Measurements from ENCODE around the gene APOF. TPM values are rescaled to one million over a fixed set of nuclear protein-coding genes. Genes with fewer than 3 reads are reported as not detected.
"Not testable (repeated sequence)": the region's sequence is repeated elsewhere in the genome, so short reads cannot be mapped to it uniquely, and the experiment has no call there.

APOF gene, protein sequence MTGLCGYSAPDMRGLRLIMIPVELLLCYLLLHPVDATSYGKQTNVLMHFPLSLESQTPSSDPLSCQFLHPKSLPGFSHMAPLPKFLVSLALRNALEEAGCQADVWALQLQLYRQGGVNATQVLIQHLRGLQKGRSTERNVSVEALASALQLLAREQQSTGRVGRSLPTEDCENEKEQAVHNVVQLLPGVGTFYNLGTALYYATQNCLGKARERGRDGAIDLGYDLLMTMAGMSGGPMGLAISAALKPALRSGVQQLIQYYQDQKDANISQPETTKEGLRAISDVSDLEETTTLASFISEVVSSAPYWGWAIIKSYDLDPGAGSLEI
- not detected for polyA plus RNA-seq (2013, experiment 1 of 2)
- not detected for polyA plus RNA-seq (2013, experiment 2 of 2)

GRCh38 chr12:56362130-56363059 lies at the start of gene APOF:
Gene APOF, minus strand, starts transcription at chr12:56362857. Its CDS starts 112 bp downstream, at chr12:56362745.
- WGBS, 2 experiments (ENCODE audit: insufficient coverage in 2 of 2), result 86 to 93% methylated on average over 6 to 8 of the region's 10 CpGs
- Histone ChIP-seq H3K4me1 (ENCODE audit: control insufficient read depth, insufficient read depth, low read length, poor library complexity, severe bottlenecking) (no peaks in the 10 kb centered on the region), H3K9me3 (ENCODE audit: control insufficient read depth, low read length) (no peaks in the 10 kb centered on the region), H3K36me3 (ENCODE audit: control insufficient read depth, insufficient read depth, low read length) (no peaks in the 10 kb centered on the region), H3K4me3 (ENCODE audit: extremely low read depth, insufficient read depth, low read length, poor library complexity, severe bottlenecking) (no peak within 1 kb of the TSS), H3K27ac (ENCODE audit: low read depth, low read length, severe bottlenecking) (no peak within 1 kb of the TSS)

GRCh38 chr12:56411781-56412639 lies 49.4 kb upstream of the APOF start:
- Histone ChIP-seq H3K4me3 (ENCODE audit: extremely low read depth, insufficient read depth, low read length, poor library complexity, severe bottlenecking) (no peak overlapping the region), H3K9me3 (ENCODE audit: control insufficient read depth, low read length) (no peaks in the 10 kb centered on the region), H3K27ac (ENCODE audit: low read depth, low read length, severe bottlenecking) (no peak overlapping the region), H3K36me3 (ENCODE audit: control insufficient read depth, insufficient read depth, low read length) (peaks cover 27% of the 10 kb centered on the region), H3K4me1 (ENCODE audit: control insufficient read depth, insufficient read depth, low read length, poor library complexity, severe bottlenecking) (no peaks in the 10 kb centered on the region)
- WGBS, 2 experiments (ENCODE audit: insufficient coverage in 2 of 2), result 93 to 97% methylated on average over 4 to 5 of the region's 6 CpGs

- 82 to 93% methylated on average over 2 to 3 of the region's 4 CpGs for WGBS, 2 experiments (ENCODE audit: insufficient coverage in 2 of 2)
- H3K4me3 ChIP-seq (ENCODE audit: extremely low read depth, insufficient read depth, low read length, poor library complexity, severe bottlenecking), result no peak overlapping the region
Measured at GRCh38 chr12:56410768-56411167, 48.1 kb upstream of the APOF start.

GRCh38 chr12:56408799-56409417 lies 46.3 kb upstream of the APOF start:
- Histone ChIP-seq H3K4me3 (ENCODE audit: extremely low read depth, insufficient read depth, low read length, poor library complexity, severe bottlenecking) (no peak overlapping the region), H3K4me1 (ENCODE audit: control insufficient read depth, insufficient read depth, low read length, poor library complexity, severe bottlenecking) (no peaks in the 10 kb centered on the region), H3K9me3 (ENCODE audit: control insufficient read depth, low read length) (no peaks in the 10 kb centered on the region), H3K27ac (ENCODE audit: low read depth, low read length, severe bottlenecking) (no peak overlapping the region), H3K36me3 (ENCODE audit: control insufficient read depth, insufficient read depth, low read length) (peaks cover 4% of the 10 kb centered on the region)
- 88 to 89% methylated on average over 4 of the region's 5 CpGs for WGBS, 2 experiments (ENCODE audit: insufficient coverage in 2 of 2)

More at GRCh38 chr12:56410768-56411167, 48.1 kb upstream of the APOF start:
- Histone ChIP-seq H3K27ac (ENCODE audit: low read depth, low read length, severe bottlenecking) (no peak overlapping the region), H3K36me3 (ENCODE audit: control insufficient read depth, insufficient read depth, low read length) (peaks cover 16% of the 10 kb centered on the region), H3K9me3 (ENCODE audit: control insufficient read depth, low read length) (no peaks in the 10 kb centered on the region), H3K4me1 (ENCODE audit: control insufficient read depth, insufficient read depth, low read length, poor library complexity, severe bottlenecking) (no peaks in the 10 kb centered on the region)

DNA sequence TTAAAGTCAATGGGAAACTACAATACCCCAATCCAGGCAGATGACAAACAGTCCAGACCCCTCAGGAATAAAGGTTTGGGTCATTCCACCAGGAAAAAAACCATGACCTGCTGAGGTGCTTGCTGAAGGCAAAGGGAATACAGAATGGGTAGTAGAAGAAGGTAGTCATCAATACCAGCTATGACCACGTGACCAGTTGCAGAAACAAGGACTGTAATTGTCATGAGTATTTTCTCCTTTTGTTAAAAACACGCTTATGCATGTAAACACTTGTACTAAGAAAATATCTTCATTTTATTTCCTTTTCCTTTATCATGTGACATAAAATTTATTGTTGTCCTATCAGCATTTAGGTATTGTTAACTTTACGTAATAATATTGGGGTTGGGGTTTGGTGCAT lies 41.6 kb upstream of the APOF start:
- 100% methylated on average over 1 of the region's 3 CpGs; no CpG with 5 or more reads in 1 of the 2 experiments for WGBS, 2 experiments (ENCODE audit: insufficient coverage in 2 of 2)
- H3K36me3 ChIP-seq (ENCODE audit: control insufficient read depth, insufficient read depth, low read length); H3K27ac ChIP-seq (ENCODE audit: low read depth, low read length, severe bottlenecking); H3K9me3 ChIP-seq (ENCODE audit: control insufficient read depth, low read length); H3K4me1 ChIP-seq (ENCODE audit: control insufficient read depth, insufficient read depth, low read length, poor library complexity, severe bottlenecking); H3K4me3 ChIP-seq (ENCODE audit: extremely low read depth, insufficient read depth, low read length, poor library complexity, severe bottlenecking): not testable (repeated sequence)

GRCh38 chr12:56401612-56402011 lies 39.0 kb upstream of the APOF start:
- not testable (repeated sequence) for H3K27ac ChIP-seq (ENCODE audit: low read depth, low read length, severe bottlenecking); H3K4me1 ChIP-seq (ENCODE audit: control insufficient read depth, insufficient read depth, low read length, poor library complexity, severe bottlenecking); H3K9me3 ChIP-seq (ENCODE audit: control insufficient read depth, low read length); H3K36me3 ChIP-seq (ENCODE audit: control insufficient read depth, insufficient read depth, low read length); H3K4me3 ChIP-seq (ENCODE audit: extremely low read depth, insufficient read depth, low read length, poor library complexity, severe bottlenecking)

GRCh38 chr12:56401125-56401524 lies 38.5 kb upstream of the APOF start:
- H3K27ac ChIP-seq (ENCODE audit: low read depth, low read length, severe bottlenecking); H3K9me3 ChIP-seq (ENCODE audit: control insufficient read depth, low read length); H3K4me3 ChIP-seq (ENCODE audit: extremely low read depth, insufficient read depth, low read length, poor library complexity, severe bottlenecking); H3K36me3 ChIP-seq (ENCODE audit: control insufficient read depth, insufficient read depth, low read length); H3K4me1 ChIP-seq (ENCODE audit: control insufficient read depth, insufficient read depth, low read length, poor library complexity, severe bottlenecking): not testable (repeated sequence)
- 100% methylated on average over 1 of the region's 3 CpGs; no CpG with 5 or more reads in 1 of the 2 experiments for WGBS, 2 experiments (ENCODE audit: insufficient coverage in 2 of 2)

- H3K4me3 ChIP-seq (ENCODE audit: extremely low read depth, insufficient read depth, low read length, poor library complexity, severe bottlenecking); H3K36me3 ChIP-seq (ENCODE audit: control insufficient read depth, insufficient read depth, low read length); H3K9me3 ChIP-seq (ENCODE audit: control insufficient read depth, low read length); H3K27ac ChIP-seq (ENCODE audit: low read depth, low read length, severe bottlenecking); H3K4me1 ChIP-seq (ENCODE audit: control insufficient read depth, insufficient read depth, low read length, poor library complexity, severe bottlenecking): not testable (repeated sequence)
- WGBS, 2 experiments (ENCODE audit: insufficient coverage in 2 of 2), result no CpG with 5 or more reads among the region's 3 CpGs
Measured at GRCh38 chr12:56399466-56399865, 36.8 kb upstream of the APOF start.

DNA sequence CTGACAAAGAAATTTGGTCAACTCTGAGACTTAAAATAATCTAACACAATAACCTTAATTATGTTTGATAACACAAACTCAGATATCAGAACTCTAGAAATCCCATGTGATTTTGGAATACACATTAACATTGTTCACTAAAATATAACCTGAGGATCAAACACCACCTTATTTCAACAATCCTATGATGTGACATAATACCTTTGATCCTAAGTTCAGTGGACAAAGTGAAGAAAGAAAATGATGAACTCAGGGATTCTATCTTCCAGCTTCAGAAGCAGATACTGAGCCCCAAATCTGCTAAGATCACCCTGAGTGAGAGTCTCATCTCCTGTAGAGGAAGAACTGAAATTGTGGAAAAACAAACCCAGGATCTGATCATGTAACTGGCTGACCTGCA lies 35.7 kb upstream of the APOF start:
- Histone ChIP-seq H3K27ac (ENCODE audit: low read depth, low read length, severe bottlenecking) (no peak overlapping the region), H3K4me1 (ENCODE audit: control insufficient read depth, insufficient read depth, low read length, poor library complexity, severe bottlenecking) (no peaks in the 10 kb centered on the region), H3K9me3 (ENCODE audit: control insufficient read depth, low read length) (no peaks in the 10 kb centered on the region), H3K4me3 (ENCODE audit: extremely low read depth, insufficient read depth, low read length, poor library complexity, severe bottlenecking) (no peak overlapping the region), H3K36me3 (ENCODE audit: control insufficient read depth, insufficient read depth, low read length) (no peaks in the 10 kb centered on the region)

DNA sequence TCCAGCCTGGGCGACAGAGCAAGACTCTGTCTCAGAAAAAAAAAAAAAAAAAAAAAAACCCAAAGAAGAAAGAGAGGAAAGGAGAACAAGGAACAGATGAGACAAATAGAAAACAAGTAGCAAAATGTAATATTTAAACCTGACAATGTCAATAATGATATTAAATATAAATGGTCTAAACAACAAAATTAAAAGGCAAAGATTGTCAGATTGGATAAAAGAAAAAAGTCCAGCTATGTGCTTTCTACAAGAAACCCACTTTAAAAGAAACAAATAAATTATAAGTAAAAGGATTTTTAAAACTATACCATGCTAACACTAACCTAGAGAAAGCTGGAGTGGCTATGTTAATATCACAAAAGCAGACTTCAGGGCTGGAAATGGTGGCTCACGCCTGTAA lies 29.7 kb upstream of the APOF start:
- Histone ChIP-seq H3K36me3 (ENCODE audit: control insufficient read depth, insufficient read depth, low read length) (no peaks in the 10 kb centered on the region), H3K4me1 (ENCODE audit: control insufficient read depth, insufficient read depth, low read length, poor library complexity, severe bottlenecking) (no peaks in the 10 kb centered on the region), H3K4me3 (ENCODE audit: extremely low read depth, insufficient read depth, low read length, poor library complexity, severe bottlenecking) (no peak overlapping the region), H3K27ac (ENCODE audit: low read depth, low read length, severe bottlenecking) (no peak overlapping the region), H3K9me3 (ENCODE audit: control insufficient read depth, low read length) (no peaks in the 10 kb centered on the region)
- 100% methylated on average over 1 of the region's 2 CpGs; no CpG with 5 or more reads in 1 of the 2 experiments for WGBS, 2 experiments (ENCODE audit: insufficient coverage in 2 of 2)

Data from mesodermal cell (in vitro differentiated cells).